ENCODE measurements around the gene CPNE4.

DNA sequence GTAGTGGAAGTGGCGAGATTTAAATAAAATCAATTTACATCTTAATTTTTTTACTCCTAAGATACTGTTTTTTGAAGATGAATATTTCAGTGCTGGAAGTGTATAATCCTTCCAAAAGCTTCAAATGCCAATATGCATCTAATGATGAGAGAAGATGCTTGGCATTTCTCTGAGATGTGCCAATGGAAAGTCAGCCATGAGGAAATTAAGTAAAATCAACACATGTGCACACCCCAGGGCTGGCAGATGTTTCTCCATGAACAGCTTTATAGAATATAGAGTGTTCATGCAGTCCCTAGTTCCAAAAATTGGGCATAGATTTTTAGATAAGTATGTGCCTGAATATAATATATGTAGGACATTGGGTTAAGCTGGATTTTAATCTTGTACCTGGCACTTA, 90.1 kb downstream of the CPNE4 start:
- no peak for TF ChIP-seq EZH2phosphoT487 (IDR thresholded peaks at IDR 0.05; ENCODE audit: borderline replicate concordance, low read length)
- TF ChIP-seq CTCF (IDR thresholded peaks at IDR 0.05; ENCODE audit: low read depth, low read length, poor library complexity, severe bottlenecking), result no peak

Measured in DOHH2 (cell line).